ENCODE data around the gene GIPC2. TPM values are rescaled to one million over a fixed set of nuclear protein-coding genes. Genes with fewer than 3 reads are reported as not detected.
"Not testable (repeated sequence)": the region's sequence is repeated elsewhere in the genome, so short reads cannot be mapped to it uniquely, and the experiment has no call there.

Gene GIPC2
- polyA plus RNA-seq, 2 donors = 0.96 to 1.5 TPM

DNA sequence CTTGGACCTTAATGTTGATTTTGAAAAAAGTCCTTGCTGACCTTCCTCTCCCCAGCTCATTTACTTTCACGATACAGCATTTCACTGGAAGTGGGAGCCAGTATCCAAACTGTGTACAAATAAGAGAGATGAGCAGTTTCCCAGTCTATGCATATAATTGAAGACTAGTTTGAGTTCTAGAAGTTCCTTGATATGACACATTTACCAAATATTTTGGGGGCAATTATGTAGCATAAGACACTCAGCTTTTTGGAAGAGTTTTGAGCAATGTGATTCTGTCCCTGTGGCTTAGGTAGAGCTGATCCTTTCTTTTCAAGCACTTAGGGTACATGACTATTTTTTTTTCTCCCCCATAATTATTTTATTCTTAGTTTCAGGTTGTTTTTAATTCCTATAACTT, 26.4 kb downstream of the GIPC2 start:
- Histone ChIP-seq H3K27me3 (ENCODE audit: control insufficient read depth in 1 of 2, insufficient read depth in 2 of 2, low read length in 2 of 2) (no peaks in the 10 kb centered on the region), H3K27ac (ENCODE audit: low read depth in 2 of 2, low read length in 1 of 2) (no peak overlapping the region), H3K9me3 (ENCODE audit: control insufficient read depth in 2 of 2, insufficient read depth in 1 of 2, low read depth in 1 of 2, low read length in 1 of 2) (no peaks in the 10 kb centered on the region), H3K4me1 (ENCODE audit: control insufficient read depth in 2 of 2, insufficient read depth in 2 of 2, low read length in 1 of 2) (no peaks in the 10 kb centered on the region), H3K4me3 (ENCODE audit: low read depth in 1 of 2, low read length in 2 of 2) (no peak overlapping the region), H3K36me3 (ENCODE audit: control insufficient read depth in 2 of 2, insufficient read depth in 2 of 2, low read length in 1 of 2) (no peaks in the 10 kb centered on the region)
- 69 to 89% methylated on average over 1 of the region's 1 CpG for WGBS, 2 donors

- H3K36me3 ChIP-seq (ENCODE audit: control insufficient read depth in 2 of 2, insufficient read depth in 2 of 2, low read length in 1 of 2) = no peaks in the 10 kb centered on the region
- no peaks in the 10 kb centered on the region for H3K4me1 ChIP-seq (ENCODE audit: control insufficient read depth in 2 of 2, insufficient read depth in 2 of 2, low read length in 1 of 2)
- H3K9me3 ChIP-seq (ENCODE audit: control insufficient read depth in 2 of 2, insufficient read depth in 1 of 2, low read depth in 1 of 2, low read length in 1 of 2) = no peaks in the 10 kb centered on the region
- no peaks in the 10 kb centered on the region for H3K27me3 ChIP-seq (ENCODE audit: control insufficient read depth in 1 of 2, insufficient read depth in 2 of 2, low read length in 2 of 2)
- H3K27ac ChIP-seq (ENCODE audit: low read depth in 2 of 2, low read length in 1 of 2) = no peak overlapping the region
- WGBS, 2 donors = 69 to 79% methylated on average over 1 of the region's 1 CpG
- H3K4me3 ChIP-seq (ENCODE audit: low read depth in 1 of 2, low read length in 2 of 2) = no peak overlapping the region
These were observed 27.7 kb downstream of the GIPC2 start for GRCh38 chr1:78073441-78073840.

DNA sequence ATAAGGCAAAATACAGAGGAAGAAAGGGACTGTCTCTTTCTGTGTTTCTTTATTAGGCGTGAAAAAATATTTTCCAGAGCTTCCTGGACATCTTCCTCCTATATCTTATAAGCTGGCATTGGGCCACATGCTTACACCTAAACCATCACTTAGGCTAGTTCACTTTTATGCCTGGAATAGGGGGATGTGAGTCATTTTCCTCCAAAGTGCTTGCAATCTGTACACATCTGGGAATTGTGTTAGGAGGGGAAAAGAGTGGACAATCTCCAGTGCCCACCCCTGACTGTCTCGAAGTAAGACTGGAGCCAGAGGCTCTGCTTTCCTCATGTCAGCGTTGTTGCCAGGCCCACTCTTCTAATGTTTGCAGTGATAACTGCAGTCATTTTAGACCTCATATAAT, 29.9 kb downstream of the GIPC2 start:
- Histone ChIP-seq H3K27ac (ENCODE audit: low read depth in 2 of 2, low read length in 1 of 2) (no peak overlapping the region), H3K4me3 (ENCODE audit: low read depth in 1 of 2, low read length in 2 of 2) (no peak overlapping the region), H3K9me3 (ENCODE audit: control insufficient read depth in 2 of 2, insufficient read depth in 1 of 2, low read depth in 1 of 2, low read length in 1 of 2) (no peaks in the 10 kb centered on the region), H3K4me1 (ENCODE audit: control insufficient read depth in 2 of 2, insufficient read depth in 2 of 2, low read length in 1 of 2) (no peaks in the 10 kb centered on the region), H3K27me3 (ENCODE audit: control insufficient read depth in 1 of 2, insufficient read depth in 2 of 2, low read length in 2 of 2) (no peaks in the 10 kb centered on the region), H3K36me3 (ENCODE audit: control insufficient read depth in 2 of 2, insufficient read depth in 2 of 2, low read length in 1 of 2) (no peaks in the 10 kb centered on the region)
- 87 to 96% methylated on average over 3 of the region's 3 CpGs for WGBS, 2 donors

- no peaks in the 10 kb centered on the region for H3K36me3 ChIP-seq (ENCODE audit: control insufficient read depth in 2 of 2, insufficient read depth in 2 of 2, low read length in 1 of 2)
- no peaks in the 10 kb centered on the region for H3K4me1 ChIP-seq (ENCODE audit: control insufficient read depth in 2 of 2, insufficient read depth in 2 of 2, low read length in 1 of 2)
- no peak overlapping the region for H3K4me3 ChIP-seq (ENCODE audit: low read depth in 1 of 2, low read length in 2 of 2)
- no peaks in the 10 kb centered on the region for H3K9me3 ChIP-seq (ENCODE audit: control insufficient read depth in 2 of 2, insufficient read depth in 1 of 2, low read depth in 1 of 2, low read length in 1 of 2)
- WGBS, 2 donors = 33 to 40% methylated on average over 3 of the region's 3 CpGs
- H3K27me3 ChIP-seq (ENCODE audit: control insufficient read depth in 1 of 2, insufficient read depth in 2 of 2, low read length in 2 of 2) = no peaks in the 10 kb centered on the region
- H3K27ac ChIP-seq (ENCODE audit: low read depth in 2 of 2, low read length in 1 of 2) = no peak overlapping the region
These were observed 32.6 kb downstream of the GIPC2 start for GRCh38 chr1:78078358-78078757.

DNA sequence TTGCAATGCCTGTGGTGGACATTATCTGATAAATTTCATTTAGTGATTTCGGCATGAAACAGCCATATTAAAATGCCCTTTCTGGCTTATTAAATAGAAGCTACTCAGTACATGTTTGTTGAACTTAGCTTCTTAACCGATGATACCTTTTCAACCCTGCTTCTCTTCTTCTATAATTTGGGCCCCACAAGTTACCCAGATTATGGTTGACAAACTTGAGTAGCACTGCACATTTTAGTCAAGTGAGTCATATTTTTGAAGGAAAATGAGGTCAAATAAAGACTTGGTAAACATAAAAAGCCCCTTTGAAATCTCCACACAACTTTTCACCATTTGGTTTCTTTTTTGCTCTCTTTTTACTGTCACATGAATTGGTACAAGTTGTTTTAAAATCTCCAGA, 33.8 kb downstream of the GIPC2 start:
- Histone ChIP-seq H3K4me3 (ENCODE audit: low read depth in 1 of 2, low read length in 2 of 2) (no peak overlapping the region), H3K36me3 (ENCODE audit: control insufficient read depth in 2 of 2, insufficient read depth in 2 of 2, low read length in 1 of 2) (no peaks in the 10 kb centered on the region), H3K9me3 (ENCODE audit: control insufficient read depth in 2 of 2, insufficient read depth in 1 of 2, low read depth in 1 of 2, low read length in 1 of 2) (no peaks in the 10 kb centered on the region), H3K27me3 (ENCODE audit: control insufficient read depth in 1 of 2, insufficient read depth in 2 of 2, low read length in 2 of 2) (no peaks in the 10 kb centered on the region), H3K4me1 (ENCODE audit: control insufficient read depth in 2 of 2, insufficient read depth in 2 of 2, low read length in 1 of 2) (no peaks in the 10 kb centered on the region), H3K27ac (ENCODE audit: low read depth in 2 of 2, low read length in 1 of 2) (no peak overlapping the region)
- 81 to 86% methylated on average over 2 of the region's 2 CpGs for WGBS, 2 donors

DNA sequence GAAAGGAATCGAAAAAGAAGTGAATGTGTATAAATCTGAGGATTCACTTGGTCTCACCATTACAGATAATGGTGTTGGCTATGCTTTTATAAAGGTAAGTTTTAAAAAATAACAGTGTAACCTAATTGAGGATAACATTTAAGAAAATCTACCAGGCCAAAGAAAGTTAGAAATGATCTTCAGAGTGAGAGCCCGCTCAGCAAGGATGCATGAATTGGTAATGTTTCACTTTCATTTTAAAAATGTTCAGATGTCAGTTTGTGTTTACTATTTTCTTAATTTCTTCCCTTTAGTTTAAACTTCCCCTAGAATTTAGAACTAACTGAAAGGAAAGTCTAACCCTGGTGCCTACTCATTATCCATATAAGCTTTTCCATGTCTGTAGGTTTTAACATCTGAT, 35.0 kb downstream of the GIPC2 start:
- 85 to 89% methylated on average over 2 of the region's 2 CpGs for WGBS, 2 donors
- H3K36me3 ChIP-seq (ENCODE audit: control insufficient read depth in 2 of 2, insufficient read depth in 2 of 2, low read length in 1 of 2) = no peaks in the 10 kb centered on the region
- no peaks in the 10 kb centered on the region for H3K4me1 ChIP-seq (ENCODE audit: control insufficient read depth in 2 of 2, insufficient read depth in 2 of 2, low read length in 1 of 2)
- H3K9me3 ChIP-seq (ENCODE audit: control insufficient read depth in 2 of 2, insufficient read depth in 1 of 2, low read depth in 1 of 2, low read length in 1 of 2) = no peaks in the 10 kb centered on the region
- H3K27ac ChIP-seq (ENCODE audit: low read depth in 2 of 2, low read length in 1 of 2) = no peak overlapping the region
- H3K4me3 ChIP-seq (ENCODE audit: low read depth in 1 of 2, low read length in 2 of 2) = no peak overlapping the region
- no peaks in the 10 kb centered on the region for H3K27me3 ChIP-seq (ENCODE audit: control insufficient read depth in 1 of 2, insufficient read depth in 2 of 2, low read length in 2 of 2)

DNA sequence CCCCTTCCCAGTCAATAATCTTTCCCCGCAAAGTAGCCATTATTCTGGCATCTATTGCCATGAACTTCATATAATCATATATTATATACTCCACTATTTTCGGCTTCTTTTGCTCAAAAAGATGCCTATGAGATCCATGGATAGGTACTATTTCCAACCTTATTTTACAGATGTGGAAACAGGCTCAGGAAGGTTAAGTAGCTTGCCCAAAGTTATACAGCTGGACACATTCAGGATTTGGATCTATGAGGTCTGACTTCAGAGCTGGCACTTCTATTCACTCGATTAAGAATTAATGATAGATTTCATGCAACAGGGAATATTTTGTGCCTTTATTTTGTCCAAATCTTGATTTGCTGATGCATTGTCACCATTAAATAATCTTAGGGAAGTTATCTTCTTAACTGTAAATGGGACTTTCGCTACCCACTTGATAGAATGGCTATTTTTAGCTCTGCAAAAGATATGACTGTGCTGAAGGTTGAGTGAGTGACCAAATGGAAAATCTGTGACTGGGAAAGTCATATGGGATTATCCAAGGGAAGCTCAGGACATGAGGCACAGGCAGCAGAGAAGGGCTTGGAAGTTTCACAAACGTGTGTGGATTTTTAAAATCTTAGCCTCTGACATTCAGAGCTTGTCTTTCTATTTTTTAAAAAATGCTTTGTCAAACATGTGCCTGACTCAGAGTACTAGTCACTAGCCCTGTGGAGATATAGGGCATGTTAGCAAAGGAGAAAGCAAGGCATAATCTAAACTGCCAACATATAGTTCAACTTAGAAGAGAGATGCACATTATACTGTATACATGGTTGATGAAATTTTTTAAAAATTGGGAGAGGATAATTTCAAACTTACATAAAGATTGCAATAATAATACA, 36.5 kb downstream of the GIPC2 start:
- Histone ChIP-seq H3K36me3 (ENCODE audit: control insufficient read depth in 2 of 2, insufficient read depth in 2 of 2, low read length in 1 of 2) (no peaks in the 10 kb centered on the region), H3K27ac (ENCODE audit: low read depth in 2 of 2, low read length in 1 of 2) (no peak overlapping the region), H3K4me1 (ENCODE audit: control insufficient read depth in 2 of 2, insufficient read depth in 2 of 2, low read length in 1 of 2) (no peaks in the 10 kb centered on the region), H3K4me3 (ENCODE audit: low read depth in 1 of 2, low read length in 2 of 2) (no peak overlapping the region), H3K27me3 (ENCODE audit: control insufficient read depth in 1 of 2, insufficient read depth in 2 of 2, low read length in 2 of 2) (no peaks in the 10 kb centered on the region), H3K9me3 (ENCODE audit: control insufficient read depth in 2 of 2, insufficient read depth in 1 of 2, low read depth in 1 of 2, low read length in 1 of 2) (no peaks in the 10 kb centered on the region)
- WGBS, 2 donors = 78 to 83% methylated on average over 5 of the region's 5 CpGs

- not testable (repeated sequence) for H3K36me3 ChIP-seq (ENCODE audit: control insufficient read depth in 2 of 2, insufficient read depth in 2 of 2, low read length in 1 of 2); H3K27ac ChIP-seq (ENCODE audit: low read depth in 2 of 2, low read length in 1 of 2); H3K27me3 ChIP-seq (ENCODE audit: control insufficient read depth in 1 of 2, insufficient read depth in 2 of 2, low read length in 2 of 2); H3K4me3 ChIP-seq (ENCODE audit: low read depth in 1 of 2, low read length in 2 of 2); H3K4me1 ChIP-seq (ENCODE audit: control insufficient read depth in 2 of 2, insufficient read depth in 2 of 2, low read length in 1 of 2); H3K9me3 ChIP-seq (ENCODE audit: control insufficient read depth in 2 of 2, insufficient read depth in 1 of 2, low read depth in 1 of 2, low read length in 1 of 2)
These were observed 38.9 kb downstream of the GIPC2 start for GRCh38 chr1:78084639-78085038.

- H3K4me3 ChIP-seq (ENCODE audit: low read depth in 1 of 2, low read length in 2 of 2) = no peak overlapping the region
- H3K27ac ChIP-seq (ENCODE audit: low read depth in 2 of 2, low read length in 1 of 2) = no peak overlapping the region
- H3K36me3 ChIP-seq (ENCODE audit: control insufficient read depth in 2 of 2, insufficient read depth in 2 of 2, low read length in 1 of 2) = no peaks in the 10 kb centered on the region
- 65 to 79% methylated on average over 1 of the region's 1 CpG for WGBS, 2 donors
- no peaks in the 10 kb centered on the region for H3K9me3 ChIP-seq (ENCODE audit: control insufficient read depth in 2 of 2, insufficient read depth in 1 of 2, low read depth in 1 of 2, low read length in 1 of 2)
- H3K4me1 ChIP-seq (ENCODE audit: control insufficient read depth in 2 of 2, insufficient read depth in 2 of 2, low read length in 1 of 2) = no peaks in the 10 kb centered on the region
- no peaks in the 10 kb centered on the region for H3K27me3 ChIP-seq (ENCODE audit: control insufficient read depth in 1 of 2, insufficient read depth in 2 of 2, low read length in 2 of 2)
These were observed 40.9 kb downstream of the GIPC2 start for GRCh38 chr1:78086697-78087096.

DNA sequence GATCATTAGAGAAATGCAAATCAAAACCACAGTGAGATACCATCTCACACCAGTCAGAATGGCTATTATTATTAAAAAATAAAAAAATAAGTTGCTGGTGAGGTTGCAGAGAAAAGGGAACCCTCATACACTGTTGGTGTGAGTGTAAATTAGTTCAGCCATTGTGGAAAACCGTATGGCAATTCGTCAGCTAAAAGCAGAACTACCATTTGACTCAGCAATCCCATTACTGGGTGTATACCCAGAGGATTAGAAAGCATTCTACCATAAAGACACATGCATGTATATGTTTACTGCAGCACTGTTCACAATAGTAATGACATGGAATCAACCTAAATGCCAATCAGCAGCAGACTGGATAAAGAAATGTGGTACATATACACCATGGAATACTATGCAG, 42.2 kb downstream of the GIPC2 start:
- WGBS, 2 donors = 71 to 85% methylated on average over 2 of the region's 2 CpGs
- H3K4me3 ChIP-seq (ENCODE audit: low read depth in 1 of 2, low read length in 2 of 2) = no peak overlapping the region
- no peak overlapping the region for H3K27ac ChIP-seq (ENCODE audit: low read depth in 2 of 2, low read length in 1 of 2)
- H3K9me3 ChIP-seq (ENCODE audit: control insufficient read depth in 2 of 2, insufficient read depth in 1 of 2, low read depth in 1 of 2, low read length in 1 of 2) = no peaks in the 10 kb centered on the region
- H3K27me3 ChIP-seq (ENCODE audit: control insufficient read depth in 1 of 2, insufficient read depth in 2 of 2, low read length in 2 of 2) = no peaks in the 10 kb centered on the region
- H3K36me3 ChIP-seq (ENCODE audit: control insufficient read depth in 2 of 2, insufficient read depth in 2 of 2, low read length in 1 of 2) = no peaks in the 10 kb centered on the region
- no peaks in the 10 kb centered on the region for H3K4me1 ChIP-seq (ENCODE audit: control insufficient read depth in 2 of 2, insufficient read depth in 2 of 2, low read length in 1 of 2)
